OCI-LY3 (cell line): ENCODE data around the gene ANKRD63.

Source experiments
- H2AFZ ChIP-seq: fragments of 200-600, 300-600 bp; shearing (Covaris generic); 2 replicates; pipeline ENCODE4 v1.6.0; 2014; ENCODE audit warnings: antibody characterized with exemption, low read depth, low read length
- H3K27ac ChIP-seq: fragments of 200-600, 300-600 bp; sonication (generic); 2 replicates; pipeline ENCODE4 v1.5.1; 2014; ENCODE audit warnings: mild to moderate bottlenecking, low read length, moderate library complexity, mixed read lengths
- H3K27me3 ChIP-seq: fragments of 200-600, 300-600 bp; sonication (generic); 2 replicates; pipeline ENCODE4 v1.6.1; 2014; ENCODE audit warnings: low read depth, low read length, mixed read lengths
- H3K36me3 ChIP-seq: fragments of 200-600, 300-600 bp; sonication (generic); replicated peaks from 2 replicates; pipeline ENCODE3; 2014; ENCODE audit warnings: low read depth, low read length, mixed read lengths
- H3K4me1 ChIP-seq: fragments of 300-600, 200-600 bp; sonication (generic); 2 replicates; pipeline ENCODE4 v1.6.1; 2014; ENCODE audit warnings: low read length, mixed read lengths
- H3K4me2 ChIP-seq: fragments of 200-600, 300-600 bp; sonication (generic); 2 replicates; pipeline ENCODE4 v1.6.1; 2014; ENCODE audit warnings: low read length, mixed read lengths
- H3K4me3 ChIP-seq: fragments of 300-600, 200-600 bp; sonication (generic); 2 replicates; pipeline ENCODE4 v1.5.1; 2014; ENCODE audit warnings: antibody characterized with exemption, mild to moderate bottlenecking, low read length, moderate library complexity
- H3K79me2 ChIP-seq: fragments of 300-600, 200-600 bp; shearing (Covaris generic); 2 replicates; pipeline ENCODE4 v1.6.1; 2014; ENCODE audit warnings: mild to moderate bottlenecking, low read length, mixed read lengths
- H3K9ac ChIP-seq: fragments of 300-600, 200-600 bp; shearing (Covaris generic); 2 replicates; pipeline ENCODE4 v1.6.0; 2014; ENCODE audit warnings: mild to moderate bottlenecking, low read length, moderate library complexity
- H3K9me3 ChIP-seq: fragments of 200-600, 300-600 bp; shearing (Covaris generic); 2 replicates; pipeline ENCODE4 v1.6.1; 2014; ENCODE audit warnings: low read length, mixed read lengths; ENCODE audit not compliant: insufficient read depth
- H4K20me1 ChIP-seq: fragments of 200-600, 300-600 bp; sonication (generic); 2 replicates; pipeline ENCODE4 v1.6.1; 2016; ENCODE audit warnings: low read length, mixed read lengths; ENCODE audit not compliant: insufficient read depth
- CTCF ChIP-seq: fragments of 200-600, 300-600 bp; sonication (generic); IDR thresholded peaks from 2 replicates; pipeline ENCODE4 v1.5.1; 2014; ENCODE audit warnings: antibody characterized with exemption, low read length, low read depth
- EZH2phosphoT487 ChIP-seq: fragments of 200-600 bp; shearing (Covaris generic); IDR thresholded peaks from 2 replicates; pipeline ENCODE4 v1.6.1; 2018; ENCODE audit warnings: antibody characterized with exemption, mixed run types, low read depth

ANKRD63 gene

GRCh38 chr15:40287968-40288367 is 5.1 kb upstream of the ANKRD63 start:
- Histone ChIP-seq H3K4me3 (no peak overlapping the region), H3K36me3 (no peaks in the 10 kb centered on the region), H3K27ac (no peak overlapping the region), H3K9me3 (no peaks in the 10 kb centered on the region), H3K9ac (no peak overlapping the region), H2AFZ (no peak overlapping the region), H3K79me2 (no peaks in the 10 kb centered on the region), H4K20me1 (no peaks in the 10 kb centered on the region), H3K4me2 (no peak overlapping the region), H3K4me1 (peaks cover 14% of the 10 kb centered on the region), H3K27me3 (no peaks in the 10 kb centered on the region)
- no peak for TF ChIP-seq EZH2phosphoT487
- no peak for TF ChIP-seq CTCF

- no peak for TF ChIP-seq EZH2phosphoT487
- no peak for TF ChIP-seq CTCF
- no peaks in the 10 kb centered on the region for H4K20me1 ChIP-seq
- peaks cover 14% of the 10 kb centered on the region for H3K4me1 ChIP-seq
- no peak overlapping the region for H3K4me2 ChIP-seq
- no peaks in the 10 kb centered on the region for H3K27me3 ChIP-seq
- no peaks in the 10 kb centered on the region for H3K36me3 ChIP-seq
- no peak overlapping the region for H3K4me3 ChIP-seq
- no peak overlapping the region for H2AFZ ChIP-seq
- no peaks in the 10 kb centered on the region for H3K9me3 ChIP-seq
- H3K27ac ChIP-seq: no peak overlapping the region
- H3K9ac ChIP-seq: no peak overlapping the region
- no peaks in the 10 kb centered on the region for H3K79me2 ChIP-seq
Measured at GRCh38 chr15:40287505-40287904, 4.6 kb upstream of the ANKRD63 start.

- Histone ChIP-seq H3K79me2 (no peaks in the 10 kb centered on the region), H3K9ac (no peak overlapping the region), H4K20me1 (no peaks in the 10 kb centered on the region), H3K27ac (no peak overlapping the region), H3K4me1 (peaks cover 14% of the 10 kb centered on the region), H2AFZ (no peak overlapping the region), H3K4me3 (no peak overlapping the region), H3K27me3 (no peaks in the 10 kb centered on the region), H3K36me3 (no peaks in the 10 kb centered on the region), H3K4me2 (no peak overlapping the region), H3K9me3 (no peaks in the 10 kb centered on the region)
- TF ChIP-seq CTCF: no peak
- no peak for TF ChIP-seq EZH2phosphoT487
Measured at GRCh38 chr15:40286794-40287193, 3.9 kb upstream of the ANKRD63 start.

GRCh38 chr15:40286061-40286532 is 3.2 kb upstream of the ANKRD63 start:
- no peak overlapping the region for H3K27ac ChIP-seq
- H4K20me1 ChIP-seq: no peaks in the 10 kb centered on the region
- H3K4me3 ChIP-seq: no peak overlapping the region
- H3K36me3 ChIP-seq: no peaks in the 10 kb centered on the region
- no peaks in the 10 kb centered on the region for H3K9me3 ChIP-seq
- no peak overlapping the region for H3K9ac ChIP-seq
- no peaks in the 10 kb centered on the region for H3K27me3 ChIP-seq
- no peak overlapping the region for H3K4me2 ChIP-seq
- no peak for TF ChIP-seq EZH2phosphoT487
- TF ChIP-seq CTCF: no peak
- H3K4me1 ChIP-seq: peaks cover 14% of the 10 kb centered on the region
- no peak overlapping the region for H2AFZ ChIP-seq
- no peaks in the 10 kb centered on the region for H3K79me2 ChIP-seq
